ENCODE data around the gene KCNB1.

Gene KCNB1

GRCh38 chr20:49335476-49335875 is 147.0 kb downstream of the KCNB1 start:
- TF ChIP-seq EZH2phosphoT487 (IDR thresholded peaks at IDR 0.05; ENCODE audit: borderline replicate concordance, low read length) = no peak
- no peak for TF ChIP-seq CTCF (IDR thresholded peaks at IDR 0.05; ENCODE audit: low read depth, low read length, poor library complexity, severe bottlenecking)
- Histone ChIP-seq H3K79me2 (ENCODE audit: control insufficient read depth, low read length) (no peaks in the 10 kb centered on the region), H3K4me1 (ENCODE audit: control insufficient read depth, low read length) (no peaks in the 10 kb centered on the region), H3F3A (ENCODE audit: control insufficient read depth, insufficient read depth) (no peaks in the 10 kb centered on the region), H3K4me3 (ENCODE audit: low read length) (no peak overlapping the region), H3K27ac (ENCODE audit: low read depth, low read length) (no peak overlapping the region), H3K4me2 (ENCODE audit: low read length) (no peak overlapping the region), H3K27me3 (ENCODE audit: control insufficient read depth, low read length) (no peaks in the 10 kb centered on the region; the same call in none of the 2 replicates), H3K36me3 (ENCODE audit: control insufficient read depth, low read length) (no peaks in the 10 kb centered on the region), H3K9me3 (ENCODE audit: control insufficient read depth, insufficient read depth, low read length) (no peaks in the 10 kb centered on the region), H4K20me1 (ENCODE audit: control insufficient read depth, insufficient read depth, low read depth, low read length) (no peaks in the 10 kb centered on the region), H3K9me2 (replicated peaks; ENCODE audit: control insufficient read depth, low read length) (no peaks in the 10 kb centered on the region)

GRCh38 chr20:49330701-49331615 is 151.5 kb downstream of the KCNB1 start:
- Histone ChIP-seq H3K27me3 (ENCODE audit: control insufficient read depth, low read length) (peaks cover 7% of the 10 kb centered on the region), H3K9me3 (ENCODE audit: control insufficient read depth, insufficient read depth, low read length) (no peaks in the 10 kb centered on the region), H3K9me2 (replicated peaks; ENCODE audit: control insufficient read depth, low read length) (no peaks in the 10 kb centered on the region), H3K4me2 (ENCODE audit: low read length) (no peak overlapping the region), H3K4me1 (ENCODE audit: control insufficient read depth, low read length) (no peaks in the 10 kb centered on the region), H3K79me2 (ENCODE audit: control insufficient read depth, low read length) (no peaks in the 10 kb centered on the region), H4K20me1 (ENCODE audit: control insufficient read depth, insufficient read depth, low read depth, low read length) (no peaks in the 10 kb centered on the region), H3K36me3 (ENCODE audit: control insufficient read depth, low read length) (no peaks in the 10 kb centered on the region), H3K27ac (ENCODE audit: low read depth, low read length) (no peak overlapping the region), H3K4me3 (ENCODE audit: low read length) (no peak overlapping the region), H3F3A (ENCODE audit: control insufficient read depth, insufficient read depth) (no peaks in the 10 kb centered on the region)
- TF ChIP-seq CTCF (IDR thresholded peaks at IDR 0.05; ENCODE audit: low read depth, low read length, poor library complexity, severe bottlenecking) (no peak), EZH2phosphoT487 (IDR thresholded peaks at IDR 0.05; ENCODE audit: borderline replicate concordance, low read length) (no peak)

GRCh38 chr20:49328790-49329189 is 153.7 kb downstream of the KCNB1 start:
- Histone ChIP-seq H3K36me3 (ENCODE audit: control insufficient read depth, low read length) (no peaks in the 10 kb centered on the region), H3K27me3 (ENCODE audit: control insufficient read depth, low read length) (peaks cover 11% of the 10 kb centered on the region), H3K9me2 (replicated peaks; ENCODE audit: control insufficient read depth, low read length) (no peaks in the 10 kb centered on the region), H3K4me2 (ENCODE audit: low read length) (no peak overlapping the region), H3K4me3 (ENCODE audit: low read length) (no peak overlapping the region), H3K79me2 (ENCODE audit: control insufficient read depth, low read length) (no peaks in the 10 kb centered on the region), H3K9me3 (ENCODE audit: control insufficient read depth, insufficient read depth, low read length) (no peaks in the 10 kb centered on the region), H3K27ac (ENCODE audit: low read depth, low read length) (no peak overlapping the region), H4K20me1 (ENCODE audit: control insufficient read depth, insufficient read depth, low read depth, low read length) (no peaks in the 10 kb centered on the region), H3F3A (ENCODE audit: control insufficient read depth, insufficient read depth) (no peaks in the 10 kb centered on the region), H3K4me1 (ENCODE audit: control insufficient read depth, low read length) (no peaks in the 10 kb centered on the region)
- no peak for TF ChIP-seq EZH2phosphoT487 (IDR thresholded peaks at IDR 0.05; ENCODE audit: borderline replicate concordance, low read length)
- no peak for TF ChIP-seq CTCF (IDR thresholded peaks at IDR 0.05; ENCODE audit: low read depth, low read length, poor library complexity, severe bottlenecking)

Measured in DOHH2 (cell line).